Measurements from ENCODE around the gene LHFPL3. TPM values are rescaled to one million over a fixed set of nuclear protein-coding genes. Genes with fewer than 3 reads are reported as not detected.

The LHFPL3 gene
- total RNA-seq, 4 donors from 2014 or later, result not detected

GRCh38 chr7:104657134-104657533 lies 328.7 kb downstream of the LHFPL3 start:
- TF ChIP-seq EP300 (IDR thresholded peaks at IDR 0.05), result no peak
- TF ChIP-seq POLR2AphosphoS5 (IDR thresholded peaks at IDR 0.05), result no peak
- no peak for TF ChIP-seq POLR2A (IDR thresholded peaks at IDR 0.05; ENCODE audit: low read depth)
- no peak for TF ChIP-seq CTCF (IDR thresholded peaks at IDR 0.05)
- intact Hi-C loops (cut with DNase I), result no loop called here
- Histone ChIP-seq H3K4me3 (no peak overlapping the region), H3K4me1 (no peaks in the 10 kb centered on the region), H3K9me3 (no peaks in the 10 kb centered on the region), H3K27me3 (no peaks in the 10 kb centered on the region), H3K36me3 (no peaks in the 10 kb centered on the region), H3K27ac (replicated peaks in 1 of 4) (no peak overlapping the region)
- 88% methylated on average over 1 of the region's 1 CpG for WGBS
- no peak for DNase-seq (ENCODE audit: extremely low spot score)

- Histone ChIP-seq H3K4me3 (no peak overlapping the region), H3K27me3 (no peaks in the 10 kb centered on the region), H3K4me1 (no peaks in the 10 kb centered on the region), H3K27ac (replicated peaks in 1 of 4) (no peak overlapping the region), H3K9me3 (no peaks in the 10 kb centered on the region), H3K36me3 (no peaks in the 10 kb centered on the region)
- no peak for TF ChIP-seq POLR2AphosphoS5 (IDR thresholded peaks at IDR 0.05)
- no peak for TF ChIP-seq CTCF (IDR thresholded peaks at IDR 0.05)
- TF ChIP-seq EP300 (IDR thresholded peaks at IDR 0.05), result no peak
- no peak for TF ChIP-seq POLR2A (IDR thresholded peaks at IDR 0.05; ENCODE audit: low read depth)
- intact Hi-C loops (cut with DNase I), result no loop called here
- 72% methylated on average over 5 of the region's 5 CpGs for WGBS
- no peak for DNase-seq (ENCODE audit: extremely low spot score)
These were observed 333.2 kb downstream of the LHFPL3 start for GRCh38 chr7:104661575-104661974.

- intact Hi-C loops (cut with DNase I), result no loop called here
- Histone ChIP-seq H3K27ac (replicated peaks in 1 of 4) (no peak overlapping the region), H3K9me3 (no peaks in the 10 kb centered on the region), H3K27me3 (no peaks in the 10 kb centered on the region), H3K4me1 (no peaks in the 10 kb centered on the region), H3K4me3 (no peak overlapping the region), H3K36me3 (no peaks in the 10 kb centered on the region)
- TF ChIP-seq EP300 (IDR thresholded peaks at IDR 0.05) (no peak), POLR2AphosphoS5 (IDR thresholded peaks at IDR 0.05) (no peak), CTCF (IDR thresholded peaks at IDR 0.05) (no peak), POLR2A (IDR thresholded peaks at IDR 0.05; ENCODE audit: low read depth) (no peak)
- 84% methylated on average over 1 of the region's 1 CpG for WGBS
- no peak for DNase-seq (ENCODE audit: extremely low spot score)
These were observed 336.2 kb downstream of the LHFPL3 start for GRCh38 chr7:104664648-104665047.

- Histone ChIP-seq H3K4me1 (no peaks in the 10 kb centered on the region), H3K4me3 (no peak overlapping the region), H3K27me3 (peaks cover 0 to 9% (median 0%) of the 10 kb centered on the region in 4 donors), H3K9me3 (no peaks in the 10 kb centered on the region), H3K27ac (replicated peaks in 1 of 4) (no peak overlapping the region), H3K36me3 (no peaks in the 10 kb centered on the region)
- intact Hi-C loops (cut with DNase I), result no loop called here
- no peak for DNase-seq (ENCODE audit: extremely low spot score)
- TF ChIP-seq CTCF (IDR thresholded peaks at IDR 0.05) (no peak), POLR2AphosphoS5 (IDR thresholded peaks at IDR 0.05) (no peak), POLR2A (IDR thresholded peaks at IDR 0.05; ENCODE audit: low read depth) (no peak), EP300 (IDR thresholded peaks at IDR 0.05) (no peak)
- 48% methylated on average over 5 of the region's 5 CpGs for WGBS
These were observed 349.2 kb downstream of the LHFPL3 start for GRCh38 chr7:104677587-104677986.

- Histone ChIP-seq H3K27me3 (peaks cover 0 to 5% (median 0%) of the 10 kb centered on the region in 4 donors), H3K4me1 (no peaks in the 10 kb centered on the region), H3K36me3 (no peaks in the 10 kb centered on the region), H3K9me3 (no peaks in the 10 kb centered on the region), H3K27ac (replicated peaks in 1 of 4) (no peak overlapping the region), H3K4me3 (no peak overlapping the region)
- no peak for TF ChIP-seq POLR2AphosphoS5 (IDR thresholded peaks at IDR 0.05)
- TF ChIP-seq CTCF (IDR thresholded peaks at IDR 0.05), result no peak
- no peak for TF ChIP-seq POLR2A (IDR thresholded peaks at IDR 0.05; ENCODE audit: low read depth)
- no peak for TF ChIP-seq EP300 (IDR thresholded peaks at IDR 0.05)
- no peak for DNase-seq (ENCODE audit: extremely low spot score)
- intact Hi-C loops (cut with DNase I), result no loop called here
- WGBS, result 100% methylated on average over 1 of the region's 1 CpG
These were observed 350.7 kb downstream of the LHFPL3 start for GRCh38 chr7:104679085-104679484.

All from esophagus muscularis mucosa (tissue), 4 donors.